CD4-positive, alpha-beta T cell treated with Interleukin-15 for 1 hour (primary cell): ENCODE measurements around the gene HOXA10.

Experiments
- DNase-seq: peaks from one replicate; pipeline ENCODE4 v3.0.0-alpha.2; 2020

The HOXA10 gene

DNA sequence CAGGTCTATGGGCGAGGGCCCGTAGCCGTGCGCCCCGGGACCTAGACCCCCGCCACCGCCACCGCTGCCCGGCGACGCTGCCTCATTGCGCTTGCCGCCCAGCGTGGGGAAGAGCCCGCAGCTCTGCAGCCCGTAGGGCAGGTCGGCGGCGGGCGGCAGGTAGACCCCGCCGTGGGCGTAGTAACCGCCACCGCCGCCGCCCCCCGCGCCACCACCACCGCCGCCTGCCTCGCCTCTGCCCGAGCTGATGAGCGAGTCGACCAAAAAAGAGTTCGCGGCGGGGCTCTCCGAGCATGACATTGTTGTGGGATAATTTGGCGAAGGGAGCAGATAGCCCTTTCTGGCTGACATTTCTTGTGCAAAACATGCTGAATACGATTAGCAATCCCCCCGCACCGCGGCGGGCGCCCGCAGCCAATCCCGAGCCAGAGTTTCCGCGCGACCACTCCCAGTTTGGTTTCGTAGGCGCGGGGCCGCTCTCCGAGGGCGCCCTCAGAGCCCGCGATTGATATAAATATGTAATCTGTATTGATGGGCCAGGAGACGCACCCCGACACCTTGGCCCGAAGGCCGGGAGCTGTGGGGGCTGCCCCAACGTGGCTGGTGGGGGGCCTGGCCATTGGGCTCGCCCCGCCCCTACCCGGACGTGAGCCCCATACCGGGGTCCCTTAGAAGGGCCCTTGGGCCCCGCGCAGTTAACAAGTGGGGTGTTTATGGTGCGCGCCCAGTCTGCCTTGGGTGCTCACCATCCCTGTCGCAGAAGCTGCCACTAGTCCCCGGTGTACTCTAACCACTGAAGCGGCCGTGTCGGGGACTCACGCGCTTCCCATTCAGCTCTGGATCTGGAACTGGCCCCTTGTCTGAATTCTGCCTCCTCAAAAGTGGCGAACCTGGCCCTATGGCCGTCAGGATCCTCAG lies at the start of gene HOXA10:
Gene HOXA10 (minus strand): TSS at position 365 of the 918 bp plus-strand sequence. CDS start 14 bp downstream, at position 351.
- DNase-seq, result peak; percentile 12

DNA sequence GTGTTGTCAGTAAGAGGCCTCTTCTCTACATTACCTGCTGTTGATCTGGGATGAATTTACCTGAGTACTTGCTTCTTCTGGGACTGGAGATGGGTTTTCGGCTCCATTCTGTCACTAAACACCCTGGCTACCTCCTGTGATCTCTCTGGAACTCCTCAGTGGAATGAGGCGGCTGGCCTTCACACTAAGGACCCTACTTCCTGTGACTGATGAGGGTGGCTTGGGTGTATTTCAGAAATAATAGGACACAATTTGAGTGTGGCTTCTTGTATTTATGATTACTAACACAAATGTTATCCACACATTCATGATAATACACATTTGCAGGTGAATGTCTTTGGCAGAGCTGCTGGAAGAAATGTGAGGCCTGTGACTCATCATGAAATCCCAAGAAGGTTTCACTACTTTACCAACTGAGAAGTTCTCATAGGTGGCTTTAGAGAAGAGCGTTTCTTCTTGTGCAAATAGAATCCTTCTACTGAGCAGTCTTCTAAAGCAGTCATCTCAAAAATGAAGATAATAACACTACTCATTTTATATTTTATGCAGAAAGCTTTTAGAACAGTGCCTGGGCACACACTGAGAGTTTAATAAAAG lies 47.2 kb upstream of the HOXA10 start:
- DNase-seq, result no peak

DNA sequence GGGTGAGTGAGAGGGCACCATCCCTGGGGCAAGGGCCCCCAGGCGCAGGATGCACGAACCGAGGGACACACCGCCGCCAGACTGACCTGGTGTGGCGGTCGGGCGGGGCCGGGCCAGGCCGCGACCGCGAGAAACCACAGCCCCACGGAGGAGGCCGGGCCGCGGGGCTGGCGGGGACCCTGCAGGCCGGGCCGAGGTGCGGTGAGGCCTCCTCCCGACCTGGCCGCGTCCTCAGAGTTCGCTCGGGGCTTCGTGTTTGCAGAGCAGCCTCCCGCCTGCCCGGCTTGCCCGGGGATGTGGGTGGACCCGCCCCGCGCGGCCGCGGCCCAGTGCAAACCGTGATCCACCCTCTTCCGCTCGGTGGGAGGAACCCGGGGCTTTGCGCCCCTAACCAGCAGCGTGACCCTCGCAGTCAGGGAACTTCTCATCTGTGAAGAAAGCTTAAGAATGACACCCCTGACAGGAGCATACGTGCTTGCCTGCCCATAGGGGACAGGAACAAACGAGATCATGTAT lies 46.4 kb upstream of the HOXA10 start:
- no peak for DNase-seq

DNA sequence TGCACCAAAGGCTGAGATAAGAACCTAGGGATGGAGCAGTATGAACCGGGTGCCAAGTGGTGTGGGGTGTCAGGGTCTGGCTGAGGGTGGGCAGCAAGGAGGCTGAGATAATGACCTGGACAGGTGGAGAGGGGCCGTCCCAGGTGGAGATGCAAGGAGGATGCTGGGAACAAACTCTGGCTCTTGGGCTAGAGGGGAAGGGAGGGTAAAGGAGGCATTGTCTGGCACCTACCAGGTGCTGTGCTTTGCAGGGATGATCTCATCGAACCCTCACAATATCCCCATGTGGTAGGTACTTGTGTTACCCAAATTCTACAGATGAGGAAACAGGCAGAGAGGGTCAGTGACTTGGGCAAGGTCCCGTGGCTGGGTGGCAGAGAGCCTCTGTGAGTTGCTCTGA lies 45.7 kb upstream of the HOXA10 start:
- DNase-seq, result no peak

DNA sequence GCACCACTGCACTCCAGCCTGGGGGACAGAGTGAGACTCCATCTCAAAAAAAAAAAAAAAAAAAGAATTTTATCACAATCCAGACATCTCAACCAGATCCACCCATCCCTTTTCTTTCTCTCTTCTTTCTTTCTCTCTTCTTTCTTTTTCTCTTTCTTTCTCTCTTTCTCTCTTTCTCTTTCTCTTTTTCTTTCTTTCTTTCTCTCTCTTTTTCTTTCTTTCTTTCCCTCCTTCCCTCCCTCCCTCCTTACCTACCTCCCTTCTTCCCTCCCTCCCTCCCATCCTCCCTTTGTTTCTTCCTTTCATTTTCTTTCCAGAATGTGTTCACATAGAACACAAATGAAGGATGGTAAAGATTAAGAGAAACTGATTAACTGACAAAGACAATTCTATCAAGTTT lies 43.8 kb upstream of the HOXA10 start:
- no peak for DNase-seq

DNA sequence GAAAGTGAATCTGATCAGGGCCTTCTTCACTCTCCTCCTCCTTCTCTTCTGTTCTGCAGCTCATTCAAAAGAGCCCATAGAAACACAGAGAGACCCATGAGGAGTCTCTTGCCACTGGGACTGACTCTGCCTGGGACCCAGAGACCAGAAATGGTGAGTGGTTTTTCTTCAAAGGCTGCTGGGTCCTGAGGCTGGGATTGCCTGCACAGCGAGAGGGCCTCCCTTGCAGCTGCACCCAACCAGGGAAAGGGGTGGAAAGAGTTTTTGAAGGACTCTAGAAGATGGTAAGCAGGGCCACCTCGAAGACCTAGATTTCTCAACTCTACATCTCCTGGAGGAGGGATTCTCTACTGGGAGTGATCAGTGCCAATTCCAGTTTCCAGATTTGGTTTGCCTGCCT lies 41.2 kb upstream of the HOXA10 start:
- no peak for DNase-seq

DNA sequence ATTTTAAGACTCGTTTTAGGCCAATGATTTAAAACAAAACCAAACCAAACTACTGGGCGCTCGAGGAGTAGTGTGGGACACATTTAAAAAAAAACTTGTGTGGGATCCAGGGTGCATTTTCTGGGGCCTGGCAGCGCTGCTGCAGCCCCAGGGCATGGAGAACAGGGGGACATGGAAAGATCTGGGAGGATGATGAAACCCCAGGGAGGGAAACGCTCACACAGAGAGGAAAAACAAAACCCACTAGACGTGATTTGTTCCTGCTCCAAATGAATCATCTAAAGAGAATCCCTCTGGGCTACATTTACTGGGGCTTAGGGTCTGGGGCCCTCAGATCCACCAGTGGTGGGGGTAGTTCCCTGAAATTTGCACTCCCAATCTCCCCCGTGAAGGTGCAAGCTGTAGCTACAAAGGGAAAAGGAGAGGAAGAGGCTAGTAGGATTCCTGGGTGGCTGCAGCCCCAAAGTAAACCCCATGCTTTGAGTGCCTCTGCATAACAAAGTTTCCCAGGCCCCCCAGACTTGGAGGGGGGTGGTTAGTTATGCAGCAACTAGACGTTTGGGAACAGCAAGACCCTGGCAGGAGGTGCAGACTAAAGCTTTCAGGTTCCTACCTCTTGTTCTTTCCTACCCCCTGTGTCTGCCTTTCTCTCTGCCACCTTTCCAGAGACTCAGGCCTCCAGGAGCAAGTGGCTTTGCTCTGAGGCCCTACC lies 40.3 kb upstream of the HOXA10 start:
- no peak for DNase-seq

DNA sequence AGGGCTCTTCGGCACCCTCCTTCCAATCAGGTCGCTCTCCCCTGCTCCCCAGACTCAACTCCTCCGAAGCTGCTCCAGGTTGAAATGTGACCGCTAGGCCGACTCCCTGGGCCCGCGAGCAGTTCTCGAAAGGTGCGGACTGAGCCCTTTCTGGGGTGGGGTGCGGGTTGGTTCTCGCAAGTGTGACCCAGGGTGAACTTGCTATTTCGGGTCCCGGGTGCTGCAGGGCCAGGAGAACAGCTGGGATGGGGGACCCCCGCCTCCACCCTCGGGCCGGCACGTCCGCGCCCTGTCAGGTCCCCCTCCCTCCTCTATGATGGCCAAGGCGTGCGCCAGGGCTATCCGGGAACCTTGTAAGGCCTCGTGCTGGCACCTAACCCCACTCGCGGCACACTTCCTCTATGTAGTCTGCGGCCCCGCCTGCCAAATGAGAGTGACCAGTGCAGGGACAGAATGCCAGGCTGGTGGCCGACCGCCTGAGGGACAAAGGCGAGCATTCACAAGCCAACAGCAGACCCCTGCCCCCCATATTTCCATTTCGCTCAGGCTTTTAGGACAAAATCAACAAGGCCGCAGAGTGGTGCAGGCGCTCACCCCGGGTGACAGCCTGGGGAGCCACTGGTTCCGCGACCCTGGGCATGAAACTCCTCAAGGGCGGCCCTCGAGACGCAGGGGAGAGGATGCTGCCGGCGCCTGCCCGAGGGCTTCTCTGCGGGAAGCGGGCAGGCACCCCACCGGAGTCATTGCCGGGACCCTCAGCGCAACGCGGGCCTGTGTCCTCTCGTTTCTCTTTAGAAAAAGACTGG lies 39.5 kb upstream of the HOXA10 start:
- no peak for DNase-seq

DNA sequence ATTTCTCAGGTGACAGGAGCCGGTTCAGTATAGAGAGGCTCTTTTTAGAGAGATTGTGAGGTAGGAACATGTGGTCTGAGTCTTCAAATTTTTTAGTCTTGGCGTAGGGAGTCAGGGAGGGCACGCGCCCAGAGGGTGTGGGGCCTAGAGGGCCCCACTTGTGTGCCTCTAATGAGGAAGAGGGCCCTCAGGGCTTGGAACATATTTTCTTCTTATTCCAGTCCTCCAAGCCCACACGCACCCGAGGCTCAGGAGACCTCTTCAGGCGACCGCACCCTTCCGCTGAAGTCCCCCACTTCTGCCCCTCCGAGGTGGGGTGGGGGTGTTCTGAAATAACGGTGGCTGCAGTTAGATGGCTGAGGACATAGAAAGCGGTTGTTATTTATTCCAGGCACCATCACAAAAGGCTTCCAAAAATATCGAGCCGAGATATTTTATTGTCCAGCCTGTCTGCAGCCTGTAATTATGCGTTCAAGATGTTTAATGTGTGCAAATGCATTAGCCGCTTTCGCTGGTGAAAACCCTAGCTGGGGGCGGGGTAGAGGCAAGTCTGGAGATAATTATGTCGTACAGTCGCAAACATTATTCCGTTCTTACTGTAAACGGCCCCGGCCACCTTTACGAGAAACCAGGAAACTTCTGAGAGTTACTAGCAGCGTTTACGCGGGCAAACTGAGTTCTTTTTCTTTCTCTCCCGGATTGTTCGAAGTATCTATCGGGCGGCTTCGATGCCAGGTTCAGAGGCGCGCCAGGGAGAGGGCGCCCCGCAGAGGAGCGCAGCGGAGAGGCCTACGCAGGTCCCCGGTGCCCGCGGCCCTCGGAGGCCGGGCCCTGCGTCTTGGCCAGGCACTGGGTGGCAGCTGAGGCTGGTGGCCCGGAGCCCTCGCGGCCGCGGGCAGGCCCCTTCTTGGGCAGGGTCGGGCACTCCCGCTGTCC lies 38.6 kb upstream of the HOXA10 start:
- no peak for DNase-seq

DNA sequence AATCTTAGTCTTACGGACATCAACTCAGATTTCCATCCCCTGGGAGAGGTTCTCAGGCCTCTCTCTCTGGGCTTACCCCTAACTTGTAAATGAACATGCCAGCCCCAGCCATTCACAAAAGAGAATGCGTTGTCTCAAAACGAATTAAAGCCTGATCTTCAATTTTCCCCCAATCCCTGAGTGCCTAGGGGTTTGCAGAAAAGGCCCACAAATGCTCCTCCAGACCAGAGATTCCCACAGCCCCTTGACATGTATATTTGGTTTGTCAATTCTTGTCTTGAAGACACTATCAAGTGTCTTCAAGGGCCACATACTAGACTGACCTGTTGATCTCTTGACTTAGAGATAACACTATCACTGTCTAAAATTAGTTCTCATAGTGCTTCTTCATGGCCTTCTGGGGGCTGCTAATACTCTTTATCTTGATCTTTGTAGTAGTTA lies 37.7 kb upstream of the HOXA10 start:
- DNase-seq, result no peak

DNA sequence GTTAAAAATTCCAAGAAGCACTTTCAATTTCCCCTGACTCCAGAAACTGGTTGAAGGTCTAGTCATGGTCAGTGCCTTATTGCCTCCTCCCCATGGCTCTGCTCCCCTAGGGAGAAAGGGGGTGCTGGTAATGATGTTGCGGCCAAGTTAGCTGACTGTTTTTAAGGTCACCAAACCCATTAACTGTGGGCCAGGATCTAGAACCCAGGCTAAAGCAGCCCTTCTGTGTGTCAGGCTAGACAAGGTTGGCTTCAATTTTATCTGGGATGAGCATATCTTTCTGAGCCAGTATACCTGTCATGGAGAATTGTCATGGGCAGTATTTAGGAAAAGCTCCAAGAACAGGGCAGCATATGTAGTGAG lies 36.9 kb upstream of the HOXA10 start:
- no peak for DNase-seq

DNA sequence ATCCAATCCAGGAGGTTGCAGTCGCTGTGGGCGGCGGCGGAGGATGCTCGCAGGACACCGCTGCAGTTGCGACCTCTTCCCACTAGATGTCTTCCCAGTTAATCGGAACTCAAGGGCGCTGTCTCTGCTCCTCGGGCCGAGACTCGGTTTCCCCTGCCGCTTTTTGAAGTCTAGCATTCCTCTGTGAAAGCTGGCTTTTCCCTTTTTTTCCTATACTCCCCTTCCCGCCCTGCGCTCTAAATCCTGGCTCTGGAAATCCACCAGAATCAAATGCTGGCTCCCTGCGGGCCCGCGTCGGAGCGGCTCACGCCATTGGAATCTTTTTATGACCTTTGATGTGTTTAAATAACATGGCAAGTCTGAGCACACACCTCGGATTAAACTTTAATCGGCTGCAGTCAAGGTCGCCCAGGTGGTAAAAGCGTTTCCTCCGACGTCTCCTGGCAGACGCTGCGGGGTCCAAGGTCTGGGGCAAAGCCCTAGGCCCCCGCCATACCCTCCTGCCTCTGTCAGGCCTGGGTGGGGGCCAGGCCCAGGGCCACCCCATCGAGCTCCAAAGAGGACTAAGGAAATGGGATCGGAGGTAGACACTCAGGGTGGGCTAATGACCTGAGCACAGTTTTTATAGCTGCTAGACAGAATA lies 36.4 kb upstream of the HOXA10 start:
- DNase-seq, result no peak

DNA sequence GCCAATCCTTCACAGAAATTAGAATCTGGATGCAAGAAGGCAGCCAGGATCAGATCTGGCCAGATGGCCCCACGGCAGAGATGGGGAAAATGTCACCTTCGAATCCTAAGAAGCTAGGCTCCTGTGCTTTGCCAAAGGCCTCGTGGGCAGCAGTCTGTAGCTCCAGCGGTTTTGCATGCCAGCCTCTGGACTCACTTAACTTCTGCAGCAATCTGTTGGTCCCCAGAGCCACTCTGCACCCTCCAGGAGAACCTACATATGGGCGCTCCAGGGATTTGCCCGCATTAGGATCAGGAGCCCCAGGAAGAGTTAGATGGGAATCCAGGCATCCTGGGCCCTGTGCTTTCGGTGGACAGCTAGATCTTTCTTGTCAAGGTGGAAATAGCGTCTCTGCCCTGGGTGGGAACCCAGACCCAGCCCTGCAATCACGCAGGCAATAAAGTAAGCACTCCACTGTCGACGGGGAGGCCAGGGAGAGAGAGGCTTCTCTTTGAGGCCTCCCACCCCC lies 35.9 kb upstream of the HOXA10 start:
- DNase-seq, result no peak

DNA sequence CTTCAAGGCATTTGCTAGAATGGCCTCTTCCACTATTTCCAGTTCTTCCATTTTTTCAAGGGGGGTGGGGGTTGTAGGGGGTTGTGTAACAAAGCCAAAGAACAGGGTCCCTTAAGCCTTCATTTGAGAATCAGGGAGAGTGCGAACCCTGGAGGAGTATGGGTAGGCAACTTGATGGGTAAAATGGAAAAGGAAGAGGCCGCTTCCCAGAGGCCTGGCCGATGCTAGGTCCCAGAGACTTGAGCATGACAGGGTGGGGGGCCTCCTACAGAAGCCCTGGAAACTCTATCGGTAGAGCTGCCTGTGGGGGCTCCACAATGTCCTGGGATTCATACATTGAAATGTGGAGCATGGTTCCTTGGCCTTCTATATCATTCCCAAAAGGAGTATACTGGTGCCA lies 34.9 kb upstream of the HOXA10 start:
- no peak for DNase-seq

DNA sequence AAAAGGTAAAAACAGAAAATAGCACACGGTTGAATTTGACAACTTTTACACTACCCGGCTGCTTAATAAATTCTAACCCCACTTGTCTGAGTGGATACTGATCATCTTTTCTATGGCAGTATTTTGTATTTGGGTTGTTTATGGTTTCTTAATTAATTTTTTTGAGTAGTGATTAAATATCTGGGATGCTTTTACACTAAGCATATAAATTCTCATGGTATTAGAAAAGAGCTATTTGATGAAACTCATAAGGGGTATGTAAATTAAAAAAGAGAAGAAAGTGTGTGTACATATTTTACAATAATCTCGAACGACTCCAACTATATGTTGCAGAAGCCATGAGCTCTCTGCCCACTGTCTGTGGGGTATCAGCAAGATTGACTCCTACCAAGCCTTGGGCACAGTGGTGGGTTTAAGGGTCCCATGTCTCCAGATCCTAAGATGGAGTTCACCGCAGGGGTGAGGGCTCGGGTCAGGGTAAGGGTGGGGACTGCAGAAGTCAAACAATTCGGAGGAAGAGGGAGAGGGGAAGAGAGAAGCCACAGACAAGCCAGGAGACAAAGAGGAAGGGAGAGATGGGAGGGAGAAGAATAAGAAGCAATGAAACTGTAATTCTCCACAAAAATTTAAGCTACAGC lies 33.3 kb upstream of the HOXA10 start:
- DNase-seq, result no peak

DNA sequence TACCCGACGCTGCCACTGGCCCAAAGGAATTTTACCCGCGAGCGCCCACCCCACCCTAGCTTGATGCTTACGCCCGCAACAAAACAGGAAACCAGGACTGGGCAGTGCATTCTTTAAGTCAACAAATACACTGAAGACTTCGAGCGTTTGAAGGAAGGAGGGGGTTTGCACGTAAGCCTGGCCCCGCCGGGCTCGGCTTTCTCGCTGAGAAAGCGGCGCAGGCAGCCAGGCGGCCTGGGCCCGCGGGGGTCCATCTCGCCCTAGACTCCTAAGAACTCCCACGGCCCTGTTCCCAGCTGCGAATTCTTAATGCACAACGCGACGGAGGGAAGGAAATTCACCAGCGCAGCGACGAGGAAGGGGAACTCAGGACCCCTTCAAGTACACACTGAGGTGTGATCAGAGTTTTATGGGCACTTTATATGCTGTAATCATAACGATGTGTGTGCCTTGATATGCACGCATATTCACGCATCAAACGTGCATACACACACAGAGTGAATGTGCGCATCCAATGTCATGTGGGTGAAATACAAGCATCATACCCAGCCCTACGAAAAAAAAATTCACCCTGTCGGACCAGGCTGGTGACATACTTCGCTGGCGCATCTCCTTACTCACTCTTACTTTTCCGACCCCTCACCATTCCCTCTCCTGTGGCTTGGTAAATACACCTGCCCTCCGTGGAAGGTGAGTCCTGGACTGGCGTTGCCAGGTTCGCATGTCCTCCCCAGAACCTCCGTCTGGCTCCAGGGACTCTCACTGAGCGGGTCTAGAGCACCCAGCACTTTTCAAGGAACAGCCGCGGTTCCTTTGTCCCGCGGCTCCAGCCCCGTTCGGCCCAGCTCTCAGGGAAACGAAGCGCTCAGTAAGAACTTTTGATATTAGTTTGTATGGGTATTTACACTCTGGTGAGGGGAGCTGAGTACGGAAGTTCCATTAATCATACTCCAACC lies 31.5 kb upstream of the HOXA10 start:
- no peak for DNase-seq

DNA sequence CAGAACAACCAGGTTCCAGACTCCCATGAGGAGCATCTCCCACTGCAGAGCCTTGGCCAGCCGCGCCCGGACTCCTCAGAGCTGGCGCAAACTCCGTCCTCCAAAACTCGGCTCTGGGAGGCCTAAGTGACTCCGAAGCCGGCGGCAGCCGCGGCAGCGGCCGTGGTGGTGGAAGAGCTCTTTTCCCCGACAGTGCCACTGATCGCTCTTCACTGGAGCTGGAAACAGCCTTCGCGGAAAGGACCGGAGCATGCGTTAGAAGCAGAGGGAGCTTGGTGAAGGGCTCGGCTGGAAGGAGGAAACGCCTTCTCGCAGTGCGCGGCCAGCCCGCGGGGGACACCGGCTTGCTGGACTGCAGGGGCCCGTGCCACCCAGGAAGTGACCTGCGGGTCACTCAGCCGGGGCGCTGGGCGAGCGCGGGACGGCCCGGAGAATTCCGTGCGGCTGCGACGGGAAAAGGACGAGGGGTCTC lies 30.8 kb upstream of the HOXA10 start:
- no peak for DNase-seq

DNA sequence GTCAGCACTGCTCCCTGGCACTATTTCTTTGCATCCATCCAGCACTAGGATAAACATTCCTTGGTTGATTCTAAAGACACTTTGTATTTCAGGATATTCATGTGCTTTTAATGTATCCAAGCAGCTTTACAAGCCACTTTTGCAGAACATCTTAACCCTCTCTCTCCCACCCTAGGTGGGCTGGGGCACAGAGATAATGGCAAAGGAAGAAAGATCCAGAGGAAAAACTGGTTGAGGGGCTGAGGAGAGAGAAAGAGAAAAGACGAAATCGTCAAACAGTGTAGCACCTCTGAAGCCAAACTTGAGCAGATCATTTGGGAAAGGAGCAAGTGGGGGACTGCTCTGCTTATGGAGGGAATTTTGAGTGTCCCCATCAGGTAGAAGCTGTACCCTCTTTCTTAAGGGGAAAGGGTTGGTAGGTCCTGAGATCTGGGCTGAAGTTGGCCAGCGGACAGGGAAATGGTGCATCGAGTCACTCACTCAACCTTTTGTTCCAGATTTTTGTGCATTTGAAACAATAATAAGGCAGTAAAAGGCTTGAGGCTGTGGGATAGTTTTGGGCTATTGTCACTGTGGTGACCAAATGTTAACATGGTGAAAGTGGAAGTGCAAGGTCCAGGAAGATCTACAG lies 30.0 kb upstream of the HOXA10 start:
- DNase-seq, result no peak
